Loucy (cell line): Measurements from ENCODE around the gene SEMA4F.

Source experiments
- H2AFZ ChIP-seq: fragments of 200-600 bp; sonication (generic); 2 replicates; pipeline ENCODE4 v1.6.0; 2016; ENCODE audit warnings: antibody characterized with exemption, mild to moderate bottlenecking, low read length, moderate library complexity
- H3F3A ChIP-seq: fragments of 200-600 bp; 2 replicates; pipeline ENCODE4 v1.6.0; 2016; ENCODE audit warnings: antibody characterized with exemption, low read depth, mild to moderate bottlenecking
- H3K27me3 ChIP-seq: fragments of 200-600 bp; sonication (generic); 2 replicates; pipeline ENCODE4 v1.6.1; 2014; ENCODE audit warnings: low read length, mild to moderate bottlenecking; ENCODE audit not compliant: insufficient read depth, poor library complexity, severe bottlenecking
- H3K36me3 ChIP-seq: fragments of 200-600 bp; sonication (generic); 2 replicates; pipeline ENCODE4 v1.6.1; 2016; ENCODE audit warnings: low read length; ENCODE audit not compliant: insufficient read depth
- H3K4me1 ChIP-seq: fragments of 200-600 bp; sonication (generic); 2 replicates; pipeline ENCODE4 v1.5.1; 2014; ENCODE audit warnings: low read length, mild to moderate bottlenecking; ENCODE audit not compliant: insufficient read depth, poor library complexity, severe bottlenecking
- H3K4me2 ChIP-seq: fragments of 200-600 bp; sonication (generic); 2 replicates; pipeline ENCODE4 v1.6.0; 2014; ENCODE audit warnings: antibody characterized with exemption, low read length, low read depth, mild to moderate bottlenecking; ENCODE audit not compliant: poor library complexity, severe bottlenecking
- H3K4me3 ChIP-seq: fragments of 200-600 bp; sonication (generic); 2 replicates; pipeline ENCODE4 v1.5.1; 2014; ENCODE audit warnings: low read length, mild to moderate bottlenecking, mixed read lengths; ENCODE audit not compliant: poor library complexity, severe bottlenecking
- H3K79me2 ChIP-seq: fragments of 200-600 bp; sonication (generic); 2 replicates; pipeline ENCODE4 v1.6.1; 2014; ENCODE audit warnings: low read length; ENCODE audit not compliant: insufficient read depth
- H3K9ac ChIP-seq: fragments of 200-600 bp; sonication (generic); 2 replicates; pipeline ENCODE4 v1.6.0; 2014; ENCODE audit warnings: mild to moderate bottlenecking, low read depth, low read length, moderate library complexity; ENCODE audit not compliant: poor library complexity, severe bottlenecking
- H3K9me2 ChIP-seq: fragments of 200-600 bp; sonication (generic); replicated peaks from 2 replicates; pipeline ENCODE4 v1.6.1; 2016; ENCODE audit warnings: low read depth, low read length, mixed read lengths
- H3K9me3 ChIP-seq: fragments of 200-600 bp; sonication (generic); 2 replicates; pipeline ENCODE4 v1.6.1; 2014; ENCODE audit warnings: mild to moderate bottlenecking, antibody characterized with exemption, low read length, low read depth; ENCODE audit not compliant: insufficient read depth
- H4K20me1 ChIP-seq: fragments of 200-600 bp; sonication (generic); 2 replicates; pipeline ENCODE4 v1.6.0; 2014; ENCODE audit warnings: antibody characterized with exemption, low read length, mild to moderate bottlenecking; ENCODE audit not compliant: insufficient read depth, poor library complexity, severe bottlenecking
- EZH2phosphoT487 ChIP-seq: fragments of 200-600 bp; IDR thresholded peaks from 2 replicates; pipeline ENCODE4 v1.6.1; 2018; ENCODE audit warnings: antibody characterized with exemption, mild to moderate bottlenecking, moderate library complexity, borderline replicate concordance
- TF ChIP-seq, protein P1 (sequence below): fragments of 200-600 bp; sonication (generic); conservative IDR thresholded peaks from 2 replicates; pipeline ENCODE4 v1.5.1; 2014; ENCODE audit warnings: mild to moderate bottlenecking, antibody characterized with exemption, low read length

Gene SEMA4F

DNA sequence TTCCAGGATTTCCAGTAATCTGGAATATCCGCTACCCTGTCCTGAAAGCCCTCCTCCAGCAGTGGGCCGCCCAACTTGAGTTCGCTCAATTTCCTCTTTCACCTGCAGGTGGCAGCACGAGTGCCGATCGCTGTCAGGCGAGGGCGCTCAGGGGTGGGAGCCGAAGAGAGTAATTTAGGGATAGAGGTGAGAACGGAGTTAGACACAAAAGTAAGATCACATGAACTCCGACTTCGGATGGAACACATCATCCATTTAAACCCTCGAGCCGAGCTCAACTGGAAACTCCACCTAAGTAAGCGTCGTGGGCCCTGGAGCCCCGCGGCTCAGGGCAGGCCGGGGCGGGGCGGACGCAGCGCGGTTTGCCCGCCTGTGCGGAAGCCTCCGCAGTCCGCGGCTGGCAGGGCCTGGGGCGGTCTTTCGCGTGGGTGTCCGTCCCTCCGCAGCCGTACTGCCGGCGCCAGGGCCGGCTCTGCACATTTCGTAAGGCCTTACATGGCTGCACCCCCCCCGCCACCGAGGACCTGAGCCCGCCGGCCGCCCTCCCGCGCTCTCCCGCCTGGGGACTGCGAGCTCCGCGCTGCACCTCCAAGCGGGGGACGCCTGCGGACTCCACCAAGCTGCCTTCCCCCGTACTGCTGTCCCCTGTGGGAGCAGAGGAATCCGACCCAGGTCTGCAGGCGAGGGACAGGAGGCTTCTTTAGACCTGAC lies 61.2 kb downstream of the SEMA4F start:
- Histone ChIP-seq H3K4me1 (peaks cover 11% of the 10 kb centered on the region), H3K27me3 (no peaks in the 10 kb centered on the region), H3K9me2 (no peaks in the 10 kb centered on the region), H3F3A (no peaks in the 10 kb centered on the region), H3K79me2 (no peaks in the 10 kb centered on the region), H2AFZ (peak overlapping the region; percentile 94), H3K4me3 (peak overlapping the region; percentile 78), H3K4me2 (peak overlapping the region; percentile 87), H3K9ac (peak overlapping the region; percentile 61), H3K9me3 (no peaks in the 10 kb centered on the region), H4K20me1 (no peaks in the 10 kb centered on the region), H3K36me3 (no peaks in the 10 kb centered on the region)
- TF ChIP-seq EZH2phosphoT487: no peak
- TF ChIP-seq, protein P1, sequence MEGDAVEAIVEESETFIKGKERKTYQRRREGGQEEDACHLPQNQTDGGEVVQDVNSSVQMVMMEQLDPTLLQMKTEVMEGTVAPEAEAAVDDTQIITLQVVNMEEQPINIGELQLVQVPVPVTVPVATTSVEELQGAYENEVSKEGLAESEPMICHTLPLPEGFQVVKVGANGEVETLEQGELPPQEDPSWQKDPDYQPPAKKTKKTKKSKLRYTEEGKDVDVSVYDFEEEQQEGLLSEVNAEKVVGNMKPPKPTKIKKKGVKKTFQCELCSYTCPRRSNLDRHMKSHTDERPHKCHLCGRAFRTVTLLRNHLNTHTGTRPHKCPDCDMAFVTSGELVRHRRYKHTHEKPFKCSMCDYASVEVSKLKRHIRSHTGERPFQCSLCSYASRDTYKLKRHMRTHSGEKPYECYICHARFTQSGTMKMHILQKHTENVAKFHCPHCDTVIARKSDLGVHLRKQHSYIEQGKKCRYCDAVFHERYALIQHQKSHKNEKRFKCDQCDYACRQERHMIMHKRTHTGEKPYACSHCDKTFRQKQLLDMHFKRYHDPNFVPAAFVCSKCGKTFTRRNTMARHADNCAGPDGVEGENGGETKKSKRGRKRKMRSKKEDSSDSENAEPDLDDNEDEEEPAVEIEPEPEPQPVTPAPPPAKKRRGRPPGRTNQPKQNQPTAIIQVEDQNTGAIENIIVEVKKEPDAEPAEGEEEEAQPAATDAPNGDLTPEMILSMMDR: peak; percentile 96

DNA sequence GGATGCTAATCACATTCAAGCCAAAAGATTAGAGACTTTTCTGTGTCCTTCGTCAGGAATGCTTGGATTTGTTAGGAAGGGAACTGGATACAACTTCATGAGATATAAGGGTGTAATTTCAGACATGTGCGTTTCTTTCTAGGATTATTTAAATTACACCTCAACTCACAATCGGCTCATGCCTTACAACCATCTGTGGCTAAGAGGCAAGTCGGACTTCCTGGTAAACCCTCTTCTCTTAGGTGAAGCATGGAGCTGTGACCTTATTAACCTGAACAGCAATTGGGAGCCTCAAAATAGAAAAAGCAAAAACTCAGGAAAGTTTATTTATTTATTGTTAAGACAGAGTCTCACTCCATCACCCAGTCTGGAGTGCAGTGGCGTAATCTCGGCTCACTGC lies 61.8 kb downstream of the SEMA4F start:
- H3K4me3 ChIP-seq: peak overlapping the region; percentile 78
- no peaks in the 10 kb centered on the region for H3K36me3 ChIP-seq
- TF ChIP-seq, protein P1: no peak
- H4K20me1 ChIP-seq: no peaks in the 10 kb centered on the region
- no peaks in the 10 kb centered on the region for H3F3A ChIP-seq
- H3K79me2 ChIP-seq: no peaks in the 10 kb centered on the region
- no peaks in the 10 kb centered on the region for H3K9me2 ChIP-seq
- H3K4me2 ChIP-seq: peak overlapping the region; percentile 87
- no peaks in the 10 kb centered on the region for H3K9me3 ChIP-seq
- peak overlapping the region; percentile 94 for H2AFZ ChIP-seq
- no peaks in the 10 kb centered on the region for H3K27me3 ChIP-seq
- peaks cover 11% of the 10 kb centered on the region for H3K4me1 ChIP-seq
- peak overlapping the region; percentile 61 for H3K9ac ChIP-seq

DNA sequence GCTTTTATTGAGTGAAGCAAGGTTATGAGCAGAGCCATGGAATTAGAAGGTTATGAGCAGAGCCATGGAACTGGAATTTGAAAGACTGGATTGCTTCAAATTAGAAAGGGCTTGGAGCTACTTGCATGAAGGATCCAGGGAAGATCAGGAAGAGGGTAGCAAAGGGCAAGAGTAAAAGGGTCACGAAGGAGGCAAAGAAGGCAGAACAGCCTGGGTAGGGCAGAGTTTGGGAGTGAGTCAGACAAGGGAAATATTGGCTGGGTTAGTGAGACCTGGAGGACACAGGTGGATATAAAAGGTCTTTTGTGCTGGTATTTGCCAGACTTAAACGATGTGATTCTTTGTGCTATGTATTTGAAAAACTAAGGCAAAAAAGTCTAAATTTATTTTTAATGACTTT lies 65.0 kb downstream of the SEMA4F start:
- Histone ChIP-seq H3K9me3 (no peaks in the 10 kb centered on the region), H3K4me2 (no peak overlapping the region), H3K4me1 (peaks cover 11% of the 10 kb centered on the region), H2AFZ (no peak overlapping the region), H3F3A (no peaks in the 10 kb centered on the region), H3K9me2 (no peaks in the 10 kb centered on the region), H3K9ac (no peak overlapping the region), H4K20me1 (no peaks in the 10 kb centered on the region), H3K27me3 (no peaks in the 10 kb centered on the region), H3K36me3 (no peaks in the 10 kb centered on the region), H3K4me3 (no peak overlapping the region), H3K79me2 (no peaks in the 10 kb centered on the region)
- no peak for TF ChIP-seq EZH2phosphoT487
- TF ChIP-seq, protein P1: no peak
